ENCODE data around the gene C14orf180.
"Not testable (repeated sequence)": the region's sequence is repeated elsewhere in the genome, so short reads cannot be mapped to it uniquely, and the experiment has no call there.

C14orf180 gene

GRCh38 chr14:104578321-104578720 is 1.2 kb upstream of the C14orf180 start:
- DNase-seq (ENCODE audit: low read depth), result no peak

GRCh38 chr14:104579939-104580338 is 375 bp downstream of the C14orf180 start:
- not testable (repeated sequence) for DNase-seq (ENCODE audit: low read depth)

- DNase-seq (ENCODE audit: low read depth), result no peak
These were observed 1.4 kb downstream of the C14orf180 start for GRCh38 chr14:104580961-104581360.

- DNase-seq (ENCODE audit: low read depth), result no peak
These were observed 2.0 kb downstream of the C14orf180 start for GRCh38 chr14:104581521-104581920.

GRCh38 chr14:104582005-104582404 is 2.4 kb downstream of the C14orf180 start:
- DNase-seq (ENCODE audit: low read depth), result no peak

- no peak for DNase-seq (ENCODE audit: low read depth)
These were observed 3.1 kb downstream of the C14orf180 start for GRCh38 chr14:104582662-104583061.

- no peak for DNase-seq (ENCODE audit: low read depth)
These were observed 4.1 kb downstream of the C14orf180 start for GRCh38 chr14:104583424-104584306.

GRCh38 chr14:104584557-104584956 is 5.0 kb downstream of the C14orf180 start:
- DNase-seq (ENCODE audit: low read depth), result no peak

- no peak for DNase-seq (ENCODE audit: low read depth)
These were observed 6.6 kb downstream of the C14orf180 start for GRCh38 chr14:104585966-104586697.

- DNase-seq (ENCODE audit: low read depth), result no peak
These were observed 7.5 kb downstream of the C14orf180 start for GRCh38 chr14:104586832-104587620.

- DNase-seq (ENCODE audit: low read depth), result no peak
These were observed 8.1 kb downstream of the C14orf180 start for GRCh38 chr14:104587641-104588040.

GRCh38 chr14:104588066-104588857 is 8.7 kb downstream of the C14orf180 start:
- no peak for DNase-seq (ENCODE audit: low read depth)

- DNase-seq (ENCODE audit: low read depth), result no peak
These were observed 10.0 kb downstream of the C14orf180 start for GRCh38 chr14:104589338-104590195.

GRCh38 chr14:104590240-104590965 is 10.8 kb downstream of the C14orf180 start:
- DNase-seq (ENCODE audit: low read depth), result no peak

- DNase-seq (ENCODE audit: low read depth), result no peak
These were observed 11.5 kb downstream of the C14orf180 start for GRCh38 chr14:104591031-104591430.

- no peak for DNase-seq (ENCODE audit: low read depth)
These were observed 12.1 kb downstream of the C14orf180 start for GRCh38 chr14:104591506-104592291.

- DNase-seq (ENCODE audit: low read depth), result no peak
These were observed 12.7 kb downstream of the C14orf180 start for GRCh38 chr14:104592292-104592672.

GRCh38 chr14:104592785-104593184 is 13.2 kb downstream of the C14orf180 start:
- no peak for DNase-seq (ENCODE audit: low read depth)

- no peak for DNase-seq (ENCODE audit: low read depth)
These were observed 13.7 kb downstream of the C14orf180 start for GRCh38 chr14:104593241-104593701.

All from stimulated activated CD8-positive, alpha-beta memory T cell treated with anti-CD3 and anti-CD28 coated beads, Interleukin-15, amount 100 ng/mL, for 1 hour (primary cell).